Parathyroid adenoma (tissue), 2 donors: ENCODE measurements around the gene ZNF772.

Experiments used
- H2AFZ ChIP-seq: fragments of 300-600 bp; sonication (generic); one replicate; pipeline ENCODE4 v1.7.0; 2017; ENCODE audit warnings: antibody characterized with exemption, mild to moderate bottlenecking
- H3K27ac ChIP-seq: fragments of 300-600 bp; sonication (generic); one replicate; pipeline ENCODE4 v1.7.0; 2017
- H3K27me3 ChIP-seq: fragments of 300-600 bp; sonication (generic); one replicate; pipeline ENCODE4 v1.7.0; 2017; ENCODE audit warnings: low read length; ENCODE audit not compliant: control insufficient read depth, insufficient read depth
- H3K36me3 ChIP-seq: fragments of 300-600 bp; sonication (generic); one replicate; pipeline ENCODE4 v1.7.0; 2017; ENCODE audit warnings: low read length; ENCODE audit not compliant: control insufficient read depth, insufficient read depth
- H3K4me1 ChIP-seq: fragments of 300-600 bp; sonication (generic); one replicate; pipeline ENCODE4 v1.7.0; 2017; ENCODE audit warnings: control low read depth
- H3K4me2 ChIP-seq: fragments of 300-600 bp; sonication (generic); one replicate; pipeline ENCODE4 v1.7.0; 2017; ENCODE audit warnings: low read length
- H3K4me3 ChIP-seq: fragments of 300-600 bp; sonication (generic); one replicate; pipeline ENCODE4 v1.7.0; 2017; ENCODE audit warnings: low read depth, low read length
- H3K79me2 ChIP-seq: fragments of 300-600 bp; sonication (generic); one replicate; pipeline ENCODE4 v1.7.0; 2017; ENCODE audit warnings: control low read depth
- H3K9ac ChIP-seq: fragments of 300-600 bp; sonication (generic); one replicate; pipeline ENCODE4 v1.7.0; 2017; ENCODE audit warnings: mild to moderate bottlenecking
- H3K9me3 ChIP-seq: fragments of 300-600 bp; sonication (generic); one replicate; pipeline ENCODE4 v1.7.0; 2017; ENCODE audit warnings: low read length; ENCODE audit not compliant: control insufficient read depth
- CTCF ChIP-seq: fragments of 300-600 bp; sonication (generic); IDR thresholded peaks from one replicate; pipeline ENCODE4 v1.7.0; 2017; ENCODE audit warnings: antibody characterized with exemption, mild to moderate bottlenecking
- donor health status: primary hyperparathyroidism.

ZNF772 gene

GRCh38 chr19:57441979-57442752 is 35.2 kb downstream of the ZNF772 start:
- H3K4me3 ChIP-seq: no peak overlapping the region
- H3K9ac ChIP-seq: no peak overlapping the region
- no peaks in the 10 kb centered on the region for H3K27me3 ChIP-seq
- H3K4me2 ChIP-seq: no peak overlapping the region
- no peaks in the 10 kb centered on the region for H3K4me1 ChIP-seq
- H3K36me3 ChIP-seq: no peaks in the 10 kb centered on the region
- peaks cover 22% of the 10 kb centered on the region for H3K79me2 ChIP-seq
- no peaks in the 10 kb centered on the region for H3K9me3 ChIP-seq
- TF ChIP-seq CTCF: no peak
- H2AFZ ChIP-seq: no peak overlapping the region
- no peak overlapping the region for H3K27ac ChIP-seq

GRCh38 chr19:57438925-57439324 is 38.4 kb downstream of the ZNF772 start:
- no peak overlapping the region for H2AFZ ChIP-seq
- peaks cover 4% of the 10 kb centered on the region for H3K4me1 ChIP-seq
- H3K79me2 ChIP-seq: peaks cover 32% of the 10 kb centered on the region
- no peak overlapping the region for H3K27ac ChIP-seq
- H3K9me3 ChIP-seq: no peaks in the 10 kb centered on the region
- no peak overlapping the region for H3K4me2 ChIP-seq
- no peak for TF ChIP-seq CTCF
- no peaks in the 10 kb centered on the region for H3K36me3 ChIP-seq
- no peak overlapping the region for H3K9ac ChIP-seq
- no peaks in the 10 kb centered on the region for H3K27me3 ChIP-seq
- H3K4me3 ChIP-seq: no peak overlapping the region

- no peak for TF ChIP-seq CTCF
Measured at GRCh38 chr19:57437931-57438330, 39.4 kb downstream of the ZNF772 start.

GRCh38 chr19:57436417-57436816 is 40.9 kb downstream of the ZNF772 start:
- Histone ChIP-seq H3K79me2 (peaks cover 32% of the 10 kb centered on the region), H3K4me2 (peak overlapping the region; percentile 86), H3K4me1 (peaks cover 4% of the 10 kb centered on the region), H3K9ac (no peak overlapping the region), H3K36me3 (no peaks in the 10 kb centered on the region), H3K4me3 (peak overlapping the region; percentile 68), H3K27me3 (no peaks in the 10 kb centered on the region), H2AFZ (no peak overlapping the region), H3K9me3 (no peaks in the 10 kb centered on the region), H3K27ac (no peak overlapping the region)
- no peak for TF ChIP-seq CTCF

More at GRCh38 chr19:57437931-57438330, 39.4 kb downstream of the ZNF772 start:
- Histone ChIP-seq H3K9ac (no peak overlapping the region), H3K4me3 (no peak overlapping the region), H3K36me3 (no peaks in the 10 kb centered on the region), H3K27ac (no peak overlapping the region), H3K27me3 (no peaks in the 10 kb centered on the region), H3K9me3 (no peaks in the 10 kb centered on the region), H2AFZ (no peak overlapping the region), H3K4me2 (no peak overlapping the region), H3K4me1 (peaks cover 4% of the 10 kb centered on the region), H3K79me2 (peaks cover 32% of the 10 kb centered on the region)
